Neural cell (in vitro differentiated cells): ENCODE data around the gene MAP1LC3B. TPM values are rescaled to one million over a fixed set of nuclear protein-coding genes. Genes with fewer than 3 reads are reported as not detected.

Source experiments
- H2AFZ ChIP-seq: fragments of 200-600, 300-800 bp; sonication (generic), shearing (Covaris generic); 2 replicates; pipeline ENCODE4 v1.6.0; 2014; ENCODE audit warnings: low read depth, mild to moderate bottlenecking, antibody characterized with exemption, low read length, moderate library complexity
- H3F3A ChIP-seq: fragments of 200-600 bp; shearing (Covaris generic); 2 replicates; pipeline ENCODE4 v1.6.1; 2016; ENCODE audit warnings: mild to moderate bottlenecking, moderate library complexity, mixed read lengths, antibody characterized with exemption, low read length; ENCODE audit not compliant: insufficient read depth, poor library complexity, severe bottlenecking
- H3K27ac ChIP-seq: fragments of 200-600, 300-800 bp; sonication (generic), shearing (Covaris generic); 2 replicates; pipeline ENCODE4 v1.5.1; 2014; ENCODE audit warnings: mild to moderate bottlenecking, low read length, moderate library complexity
- H3K27me3 ChIP-seq: fragments of 300-800, 200-600 bp; sonication (generic), shearing (Covaris generic); 2 replicates; pipeline ENCODE4 v1.6.0; 2014; ENCODE audit warnings: mild to moderate bottlenecking, low read depth, low read length, moderate library complexity; ENCODE audit not compliant: insufficient read depth
- H3K36me3 ChIP-seq: fragments of 300-800, 200-600 bp; sonication (generic), shearing (Covaris generic); 2 replicates; pipeline ENCODE4 v1.5.1; 2014; ENCODE audit warnings: mild to moderate bottlenecking, antibody characterized with exemption, low read length, moderate library complexity; ENCODE audit not compliant: insufficient read depth
- H3K4me2 ChIP-seq: fragments of 300-800, 200-600 bp; sonication (generic), shearing (Covaris generic); 2 replicates; pipeline ENCODE4 v1.6.0; 2014; ENCODE audit warnings: mild to moderate bottlenecking, low read length
- H3K4me3 ChIP-seq: fragments of 300-800, 200-600 bp; sonication (generic), shearing (Covaris generic); 2 replicates; pipeline ENCODE4 v1.5.1; 2014; ENCODE audit warnings: mild to moderate bottlenecking, low read length, moderate library complexity
- H3K79me2 ChIP-seq: fragments of 200-600 bp; shearing (Covaris generic); replicated peaks from 2 replicates; pipeline ENCODE4 v1.6.0; 2014; ENCODE audit warnings: mild to moderate bottlenecking, low read length, moderate library complexity; ENCODE audit not compliant: insufficient read depth
- H3K9ac ChIP-seq: fragments of 300-800, 200-600 bp; sonication (generic), shearing (Covaris generic); 2 replicates; pipeline ENCODE4 v1.6.1; 2016; ENCODE audit warnings: mild to moderate bottlenecking, low read length, mixed read lengths
- H3K9me2 ChIP-seq: fragments of 200-600 bp; shearing (Covaris generic); 2 replicates; pipeline ENCODE4 v1.6.1; 2016; ENCODE audit warnings: mild to moderate bottlenecking, low read length, mixed read lengths; ENCODE audit not compliant: insufficient read depth
- H3K9me3 ChIP-seq: fragments of 200-600, 300-800 bp; sonication (generic), shearing (Covaris generic); 2 replicates; pipeline ENCODE4 v1.6.1; 2016; ENCODE audit warnings: mild to moderate bottlenecking, mixed run types, low read length, moderate library complexity, mixed read lengths
- H4K20me1 ChIP-seq: fragments of 200-600 bp; shearing (Covaris generic); 2 replicates; pipeline ENCODE4 v1.6.1; 2016; ENCODE audit warnings: mild to moderate bottlenecking, mixed run types; ENCODE audit not compliant: insufficient read depth
- CTCF ChIP-seq: fragments of 450-650 bp; IDR thresholded peaks from 2 replicates; pipeline ENCODE4 v1.5.1; 2014; ENCODE audit warnings: antibody characterized with exemption, mild to moderate bottlenecking, moderate library complexity; ENCODE audit not compliant: poor library complexity, severe bottlenecking
- EP300 ChIP-seq: fragments of 450-650 bp; conservative IDR thresholded peaks from 2 replicates; pipeline ENCODE4 v1.6.1; 2014; ENCODE audit warnings: antibody characterized with exemption, mild to moderate bottlenecking, moderate library complexity; ENCODE audit not compliant: poor library complexity, severe bottlenecking
- EZH2 ChIP-seq: fragments of 200-600, 300-800 bp; shearing (Covaris generic), sonication (generic); IDR thresholded peaks from 2 replicates; pipeline ENCODE4 v1.6.1; 2014; ENCODE audit warnings: antibody characterized with exemption, low read length, borderline replicate concordance, mild to moderate bottlenecking; ENCODE audit not compliant: insufficient read depth, poor library complexity, severe bottlenecking
- MXI1 ChIP-seq: fragments of 450-650 bp; conservative IDR thresholded peaks from 2 replicates; pipeline ENCODE4 v1.6.1; 2014; ENCODE audit warnings: antibody characterized with exemption, mild to moderate bottlenecking; ENCODE audit not compliant: poor library complexity, severe bottlenecking
- POLR2AphosphoS5 ChIP-seq: IDR thresholded peaks from 2 replicates; pipeline ENCODE4 v1.6.1; 2012
- RAD21 ChIP-seq: fragments of 450-650 bp; conservative IDR thresholded peaks from 2 replicates; pipeline ENCODE4 v1.6.1; 2014; ENCODE audit warnings: antibody characterized with exemption, mild to moderate bottlenecking, moderate library complexity
- REST ChIP-seq: IDR thresholded peaks from 2 replicates; pipeline ENCODE4 v1.6.1; 2012; ENCODE audit warnings: borderline replicate concordance
- SMC3 ChIP-seq: fragments of 450-650 bp; conservative IDR thresholded peaks from 2 replicates; pipeline ENCODE4 v1.6.1; 2014; ENCODE audit warnings: antibody characterized with exemption, mild to moderate bottlenecking, moderate library complexity; ENCODE audit not compliant: poor library complexity
- TAF1 ChIP-seq: IDR thresholded peaks from 2 replicates; pipeline ENCODE4 v1.6.1; 2012; ENCODE audit warnings: low read depth
- polyA plus RNA-seq: library from polyadenylated mRNA; depleted of rRNA; stranded (reverse); fragments of >200 nt; gene quantifications from 2 replicates; pipeline ENCODE4 v1.2.3, GENCODE V29; 2014

The MAP1LC3B gene
- polyA plus RNA-seq, 1 donor from 2014 or later, result 73.1 TPM

- no peak overlapping the region for H3K4me2 ChIP-seq
- H3F3A ChIP-seq, result no peaks in the 10 kb centered on the region
- H3K4me3 ChIP-seq, result no peak overlapping the region
- no peak overlapping the region for H2AFZ ChIP-seq
- H4K20me1 ChIP-seq, result no peaks in the 10 kb centered on the region
- no peaks in the 10 kb centered on the region for H3K79me2 ChIP-seq
- H3K27me3 ChIP-seq, result no peaks in the 10 kb centered on the region
- no peaks in the 10 kb centered on the region for H3K9me2 ChIP-seq
- no peak overlapping the region for H3K9ac ChIP-seq
- H3K27ac ChIP-seq, result no peak overlapping the region
- H3K36me3 ChIP-seq, result no peaks in the 10 kb centered on the region
- no peaks in the 10 kb centered on the region for H3K9me3 ChIP-seq
- TF ChIP-seq RAD21 (no peak), MXI1 (no peak), CTCF (no peak), SMC3 (no peak), EP300 (no peak), REST (no peak), TAF1 (no peak), POLR2AphosphoS5 (no peak), EZH2 (no peak)
Observed at GRCh38 chr16:87351320-87351698, 40.8 kb upstream of the MAP1LC3B start.

GRCh38 chr16:87352818-87353217, 39.3 kb upstream of the MAP1LC3B start:
- H3K9me2 ChIP-seq, result no peaks in the 10 kb centered on the region
- H3K27me3 ChIP-seq, result no peaks in the 10 kb centered on the region
- no peaks in the 10 kb centered on the region for H4K20me1 ChIP-seq
- no peak overlapping the region for H3K27ac ChIP-seq
- H3K79me2 ChIP-seq, result no peaks in the 10 kb centered on the region
- H3K4me3 ChIP-seq, result no peak overlapping the region
- H3F3A ChIP-seq, result no peaks in the 10 kb centered on the region
- no peak overlapping the region for H3K4me2 ChIP-seq
- H3K9ac ChIP-seq, result no peak overlapping the region
- H2AFZ ChIP-seq, result no peak overlapping the region
- H3K9me3 ChIP-seq, result no peaks in the 10 kb centered on the region
- no peak for TF ChIP-seq MXI1
- TF ChIP-seq EP300, result no peak
- TF ChIP-seq RAD21, result no peak
- no peak for TF ChIP-seq EZH2
- no peak for TF ChIP-seq REST
- no peak for TF ChIP-seq TAF1
- no peak for TF ChIP-seq POLR2AphosphoS5
- no peak for TF ChIP-seq CTCF
- H3K36me3 ChIP-seq, result no peaks in the 10 kb centered on the region
